PC-3 (cell line): ENCODE measurements around the gene VWA1.

Experiments
- CTCF ChIP-seq: fragments of 300-600 bp; sonication (generic); conservative IDR thresholded peaks from 2 replicates; pipeline ENCODE4 v1.5.1; 2017; ENCODE audit warnings: antibody characterized with exemption, low read depth, mild to moderate bottlenecking, low read length
- EZH2 ChIP-seq: fragments of 300-600 bp; sonication (generic); IDR thresholded peaks from one replicate; pipeline ENCODE4 v1.6.1; 2017; ENCODE audit warnings: antibody characterized with exemption, mild to moderate bottlenecking, low read length; ENCODE audit not compliant: unreplicated experiment
- EZH2phosphoT487 ChIP-seq: fragments of 300-600 bp; sonication (generic); IDR thresholded peaks from 2 replicates; pipeline ENCODE4 v1.6.1; 2018; ENCODE audit warnings: mild to moderate bottlenecking, antibody characterized with exemption, low read length, borderline replicate concordance

DNA sequence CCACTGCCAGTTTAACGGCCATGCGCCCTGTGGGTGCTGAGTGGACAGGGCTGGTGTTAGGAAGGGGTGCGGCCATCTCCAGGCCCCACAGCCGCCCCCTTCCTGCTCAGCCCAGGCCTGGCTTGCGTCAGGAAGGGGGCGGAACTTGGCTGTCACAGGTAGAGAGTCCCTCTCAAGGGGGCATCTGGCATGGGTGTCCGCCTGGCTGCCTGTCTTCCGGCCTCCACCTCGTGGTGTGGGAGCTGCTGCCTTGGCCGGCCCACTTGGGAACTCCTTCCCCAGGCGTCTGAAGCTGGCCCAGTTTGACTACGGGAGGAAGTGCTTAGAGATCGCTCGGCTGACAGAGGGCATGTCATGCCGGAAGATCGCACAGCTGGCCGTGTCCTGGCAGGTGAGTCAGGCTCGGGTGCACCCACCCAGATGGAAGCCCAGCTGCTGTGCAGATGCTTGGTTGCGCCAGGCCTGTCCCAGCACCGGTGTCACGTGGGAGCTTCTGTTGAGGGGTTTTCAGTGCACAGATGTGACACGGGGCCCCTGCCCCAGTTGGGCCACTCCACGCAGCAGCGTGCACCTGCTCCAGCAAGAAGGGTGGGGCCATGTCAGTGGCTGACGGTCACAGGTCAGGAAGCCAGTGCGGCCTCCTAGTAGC is 27.0 kb downstream of the VWA1 start:
- TF ChIP-seq CTCF = no peak
- no peak for TF ChIP-seq EZH2phosphoT487
- TF ChIP-seq EZH2 = no peak
